ENCODE results near the gene B4GAT1.
"Not testable (repeated sequence)": the region's sequence is repeated elsewhere in the genome, so short reads cannot be mapped to it uniquely, and the experiment has no call there.

B4GAT1 gene

DNA sequence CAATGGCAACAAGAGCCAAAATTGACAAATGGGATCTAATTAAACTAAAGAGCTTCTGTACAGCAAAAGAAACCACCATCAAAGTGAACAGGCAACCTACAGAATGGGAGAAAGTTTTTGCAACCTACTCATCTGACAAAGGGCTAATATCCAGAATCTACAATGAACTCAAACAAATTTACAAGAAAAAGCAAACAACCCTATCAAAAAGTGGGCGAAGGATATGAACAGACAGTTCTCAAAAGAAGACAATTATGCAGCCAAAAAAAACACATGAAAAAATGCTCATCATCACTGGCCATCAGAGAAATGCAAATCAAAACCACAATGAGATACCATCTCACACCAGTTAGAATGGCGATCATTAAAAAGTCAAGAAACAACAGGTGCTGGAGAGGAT lies 27.1 kb downstream of the B4GAT1 start:
- DNase-seq, result not testable (repeated sequence)

GRCh38 chr11:66318600-66318970 lies 28.8 kb downstream of the B4GAT1 start:
- no peak for DNase-seq

DNA sequence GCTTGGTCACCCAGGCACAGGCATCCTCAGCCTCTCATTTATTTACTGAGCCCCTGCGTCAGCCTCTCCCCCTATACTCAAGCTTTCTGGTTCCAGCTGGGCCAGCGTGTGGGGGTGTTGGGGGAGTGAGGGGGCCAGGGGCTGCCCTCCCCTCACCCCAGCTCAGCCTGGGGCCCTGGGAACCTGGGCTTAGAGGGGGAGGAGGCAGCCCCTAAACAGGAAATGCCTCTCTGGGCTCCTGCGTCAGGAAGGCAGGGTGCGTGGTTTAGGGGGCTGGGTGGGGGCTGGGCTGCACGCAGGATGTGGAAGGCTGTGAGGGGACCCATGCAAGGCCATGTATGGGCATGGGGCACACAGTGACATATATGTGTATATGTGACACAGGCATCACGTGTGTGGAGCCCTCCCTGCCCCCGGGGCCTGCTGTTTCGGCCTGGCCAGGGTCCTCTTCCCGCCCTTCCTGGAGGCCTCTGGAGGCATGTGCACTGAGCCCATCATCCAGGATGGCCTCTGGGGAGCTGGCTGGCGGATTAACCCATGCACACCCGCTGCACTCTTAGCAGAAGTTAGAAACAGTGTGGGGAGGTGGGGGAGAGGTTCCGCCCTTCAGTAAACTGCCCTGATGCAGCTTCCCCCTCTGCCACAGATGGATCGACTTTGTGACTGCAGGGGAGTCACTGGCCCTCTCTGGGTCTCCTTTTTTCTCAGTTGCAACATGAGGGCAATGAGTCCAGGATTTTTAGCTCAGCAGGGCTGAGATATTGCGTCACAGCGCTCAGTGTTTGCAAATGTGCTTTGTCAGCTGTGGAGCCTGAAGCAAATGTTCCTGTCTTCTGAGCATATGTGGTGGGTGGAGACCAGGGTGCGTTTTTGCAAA lies 29.5 kb downstream of the B4GAT1 start:
- no peak for DNase-seq

DNA sequence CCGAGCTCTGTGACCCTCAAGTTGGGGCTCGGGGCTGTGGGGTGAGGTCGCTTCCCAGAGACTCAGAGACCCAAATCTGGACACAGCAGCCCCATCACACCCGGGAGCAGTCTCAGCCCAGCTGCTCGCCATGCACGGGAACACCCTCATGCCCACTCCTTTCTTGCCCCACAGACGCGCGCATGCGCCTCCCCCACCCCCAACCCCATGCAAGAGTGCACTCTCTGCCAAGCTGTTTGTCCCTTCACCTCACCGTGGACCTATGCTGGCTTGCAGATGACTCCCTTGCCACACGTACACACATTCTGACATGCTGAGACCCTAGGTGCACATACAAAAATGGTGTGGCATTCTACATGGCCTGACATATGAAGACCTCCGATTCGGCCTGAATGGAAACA lies 30.1 kb downstream of the B4GAT1 start:
- DNase-seq, result no peak

- DNase-seq, result no peak
These were observed 30.6 kb downstream of the B4GAT1 start, which contains the start of gene CD248 for GRCh38 chr11:66316849-66317251. Gene CD248 (minus strand): TSS chr11:66317044. CDS start chr11:66317027, 17 bp downstream.

GRCh38 chr11:66315921-66316811 lies 31.3 kb downstream of the B4GAT1 start:
- no peak for DNase-seq

- DNase-seq, result no peak
These were observed 31.9 kb downstream of the B4GAT1 start for GRCh38 chr11:66315498-66315885.

GRCh38 chr11:66314561-66315497 lies 32.6 kb downstream of the B4GAT1 start:
- no peak for DNase-seq

- no peak for DNase-seq
These were observed 33.3 kb downstream of the B4GAT1 start for GRCh38 chr11:66314186-66314501.

- DNase-seq, result no peak
These were observed 33.9 kb downstream of the B4GAT1 start for GRCh38 chr11:66313321-66314185.

DNA sequence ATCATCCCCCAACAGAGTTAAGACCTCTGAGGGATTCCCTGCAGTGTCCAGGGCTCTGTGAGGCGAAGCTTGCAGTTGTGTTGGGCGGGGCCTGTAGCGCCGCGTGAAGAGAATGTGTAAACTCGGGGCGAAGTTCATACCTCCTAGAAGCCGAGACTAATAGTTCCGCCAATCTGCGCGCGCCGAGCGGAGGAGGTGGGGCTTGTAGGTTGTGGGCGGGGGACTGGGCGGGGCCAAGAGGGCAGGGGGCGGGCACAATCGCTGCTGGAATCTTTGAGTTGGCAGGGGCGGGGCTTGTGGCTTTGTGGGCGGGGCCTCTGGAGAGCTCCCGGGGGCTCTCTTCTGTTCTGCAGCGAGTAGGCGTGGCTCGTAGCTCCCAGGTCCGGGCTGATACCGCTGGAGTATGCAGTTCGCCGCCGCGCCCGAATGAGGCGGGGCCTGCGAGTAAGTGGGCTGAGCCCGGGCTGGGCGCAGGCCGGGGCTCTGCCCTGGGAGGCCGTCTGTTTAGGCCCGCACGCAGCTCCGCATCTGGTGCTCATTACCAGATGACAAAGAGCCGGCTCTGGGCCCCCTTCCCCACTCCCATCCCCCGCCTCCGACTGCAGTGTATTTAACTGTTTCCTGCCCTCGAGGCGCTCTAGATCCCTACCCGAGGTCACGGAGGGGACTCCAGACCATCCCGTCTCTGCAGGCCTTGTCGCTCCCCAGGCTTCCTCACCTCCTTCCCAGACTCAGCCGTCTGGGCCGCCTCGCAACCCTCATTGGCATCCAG lies 34.7 kb downstream of the B4GAT1 start:
- DNase-seq, result peak; percentile 96

DNA sequence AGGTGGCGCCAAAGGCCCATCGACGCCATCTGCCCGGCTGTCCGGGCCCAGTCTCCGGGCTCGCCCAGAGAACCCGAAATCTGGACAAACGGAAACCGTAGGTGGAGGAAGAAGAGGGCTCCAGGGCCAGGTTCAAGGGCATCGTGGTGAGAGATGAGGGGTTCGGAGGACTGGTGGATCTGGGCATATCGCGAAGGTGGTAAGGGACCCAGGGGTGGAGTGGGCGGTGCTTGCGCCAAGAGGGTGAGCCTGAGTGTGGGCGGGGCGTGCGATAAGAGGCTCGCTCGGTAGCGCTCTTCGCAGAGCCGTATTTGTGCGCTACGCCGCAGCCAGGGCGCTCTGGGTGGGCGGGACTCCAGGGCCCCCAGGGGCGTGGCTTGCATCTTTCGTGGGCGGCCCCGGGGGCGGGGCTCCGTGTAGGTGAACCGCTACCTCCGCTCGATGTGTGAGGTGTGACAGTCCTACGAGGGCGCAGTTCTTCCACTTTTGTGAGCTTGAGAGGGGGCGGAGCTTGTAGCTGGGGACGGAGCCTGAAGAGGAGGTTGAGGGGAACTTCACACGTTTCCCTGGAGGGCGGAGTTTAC lies 35.4 kb downstream of the B4GAT1 start:
- DNase-seq, result peak; percentile 95

GRCh38 chr11:66311470-66311964 lies 35.9 kb downstream of the B4GAT1 start:
- no peak for DNase-seq

DNA sequence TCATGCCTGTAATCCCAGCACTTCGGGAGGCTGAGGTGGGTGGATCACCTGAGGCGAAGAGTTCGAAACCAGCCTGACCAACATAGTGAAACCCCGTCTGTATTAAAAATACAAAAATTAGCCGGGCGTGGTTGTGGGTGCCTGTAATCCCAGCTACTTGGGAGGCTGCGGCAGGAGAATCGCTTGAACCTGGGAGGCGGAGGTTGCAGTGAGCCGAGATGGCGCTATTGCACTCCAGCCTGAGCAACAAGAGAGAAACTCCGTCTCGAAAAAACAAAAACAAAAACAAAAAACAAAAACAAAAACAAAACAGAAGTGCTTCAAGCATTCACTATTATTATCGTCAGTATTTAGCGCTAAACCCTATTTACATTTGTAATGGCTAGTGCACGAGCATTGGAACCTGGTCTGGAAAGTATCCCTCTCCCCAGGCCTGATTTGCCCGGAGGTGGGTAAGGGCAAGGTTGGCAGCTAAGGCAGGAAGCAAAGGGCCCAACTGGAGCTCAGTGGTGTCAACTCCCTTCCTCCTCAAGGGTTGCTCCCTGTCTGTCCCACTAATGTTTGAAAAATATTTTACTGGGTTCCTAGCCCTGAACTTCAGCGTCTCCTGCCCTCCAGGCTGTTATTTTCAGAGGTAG lies 36.5 kb downstream of the B4GAT1 start:
- DNase-seq, result not testable (repeated sequence)

- DNase-seq, result no peak
These were observed 37.1 kb downstream of the B4GAT1 start for GRCh38 chr11:66310324-66310723.

DNA sequence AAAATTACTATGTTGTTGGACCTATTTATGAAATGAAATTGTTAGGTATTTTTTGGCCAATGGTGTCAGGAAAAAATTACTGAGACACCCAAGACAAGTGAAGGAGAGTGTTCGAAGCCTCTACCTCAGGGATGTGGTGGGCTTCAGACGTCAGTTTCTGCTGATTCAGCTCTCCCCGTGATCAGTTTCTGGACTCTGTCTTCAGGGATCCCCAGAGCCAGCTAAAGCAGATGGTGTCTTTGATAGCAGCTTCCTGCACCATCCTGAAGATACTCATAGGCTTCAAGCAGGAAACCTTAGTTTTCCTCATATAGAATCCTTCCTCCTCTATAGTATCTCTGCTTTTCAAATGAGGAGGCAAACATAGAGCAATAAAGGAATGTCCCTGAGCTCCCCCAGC lies 38.0 kb downstream of the B4GAT1 start:
- no peak for DNase-seq

DNA sequence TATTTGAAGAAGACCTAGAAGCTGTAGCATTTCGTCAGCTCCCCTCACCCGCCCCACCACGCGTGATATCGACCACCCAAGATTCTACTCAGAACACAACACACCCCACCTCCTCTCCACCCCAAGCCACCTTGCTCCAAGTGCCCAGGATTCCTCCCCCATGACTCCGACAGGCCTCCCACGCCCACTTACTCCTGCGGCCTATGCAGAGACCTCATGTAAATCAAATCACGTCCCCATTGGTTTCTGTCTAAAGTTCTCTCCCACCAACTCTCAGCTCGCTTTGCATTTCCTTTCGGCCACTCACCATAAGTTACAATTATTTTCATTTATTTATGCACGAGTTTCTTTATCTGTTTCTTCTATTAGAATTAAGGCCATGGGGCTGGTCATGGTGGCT lies 44.8 kb downstream of the B4GAT1 start:
- DNase-seq, result no peak

- DNase-seq, result no peak
These were observed 48.2 kb downstream of the B4GAT1 start for GRCh38 chr11:66299186-66299585.

DNA sequence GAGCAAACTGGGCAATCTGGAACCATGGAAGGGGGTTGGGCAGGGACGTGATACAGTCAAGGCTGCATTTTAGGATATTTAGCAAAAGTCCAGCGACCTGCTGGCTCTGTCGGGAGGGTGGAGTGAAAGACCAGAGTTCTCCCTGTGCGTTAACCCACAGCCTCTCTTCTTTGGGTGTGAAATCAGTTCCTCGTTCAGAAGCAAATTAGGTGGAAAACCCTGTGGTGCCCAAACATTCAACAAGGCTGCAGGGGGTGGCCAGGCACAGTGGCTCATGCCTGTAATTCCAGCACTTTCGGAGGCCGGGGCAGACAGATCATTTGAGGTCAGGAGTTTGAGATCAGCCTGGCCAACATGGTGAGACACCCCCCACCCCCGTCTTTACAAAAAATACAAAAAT lies 49.8 kb downstream of the B4GAT1 start:
- no peak for DNase-seq

Data from activated CD4-positive, alpha-beta T cell treated with anti-CD3 and anti-CD28 coated beads, Interleukin-2, amount 50 U/mL, for 16 hours (primary cell).